Trophoblast cell (in vitro differentiated cells and primary cell): ENCODE measurements around the gene REEP3.

Experiments used
- DNase-seq, 2 donors: peaks; one replicate each; pipeline ENCODE4 v3.0.0-alpha.2; 2016
- H2AFZ ChIP-seq: 2 replicates; pipeline ENCODE4 v1.6.1; 2013; ENCODE audit warnings: low read length, moderate library complexity, mild to moderate bottlenecking; ENCODE audit not compliant: insufficient read depth, poor library complexity
- H2AK5ac ChIP-seq: 2 replicates; pipeline ENCODE4 v1.6.1; 2013; ENCODE audit warnings: mild to moderate bottlenecking, low read length
- H2BK120ac ChIP-seq: 2 replicates; pipeline ENCODE4 v1.6.1; 2013; ENCODE audit warnings: low read length, mild to moderate bottlenecking, moderate library complexity; ENCODE audit not compliant: insufficient read depth, poor library complexity
- H2BK12ac ChIP-seq: 2 replicates; pipeline ENCODE4 v1.6.1; 2013; ENCODE audit warnings: mild to moderate bottlenecking, low read length, moderate library complexity
- H2BK5ac ChIP-seq: 2 replicates; pipeline ENCODE4 v1.6.1; 2013; ENCODE audit warnings: low read length, low read depth, moderate library complexity, mild to moderate bottlenecking; ENCODE audit not compliant: poor library complexity
- H3K14ac ChIP-seq: 2 replicates; pipeline ENCODE4 v1.6.1; 2013; ENCODE audit warnings: mild to moderate bottlenecking, low read length
- H3K18ac ChIP-seq: 2 replicates; pipeline ENCODE4 v1.6.1; 2013; ENCODE audit warnings: mild to moderate bottlenecking, low read length
- H3K23ac ChIP-seq: 2 replicates; pipeline ENCODE4 v1.6.1; 2013; ENCODE audit warnings: low read length
- H3K27ac ChIP-seq: 2 replicates; pipeline ENCODE4 v1.5.1; 2013; ENCODE audit warnings: low read depth, mild to moderate bottlenecking, inconsistent platforms, low read length, moderate library complexity
- H3K27me3 ChIP-seq: 2 replicates; pipeline ENCODE4 v1.6.1; 2013; ENCODE audit warnings: inconsistent platforms, mild to moderate bottlenecking, low read length, moderate library complexity; ENCODE audit not compliant: insufficient read depth
- H3K36me3 ChIP-seq, 2 experiments: 1 replicate in 1 of 2; 2 replicates in 1 of 2; pipeline ENCODE4 v1.6.1; 2013; ENCODE audit warnings: low read length in 2 of 2, mild to moderate bottlenecking in 2 of 2, moderate library complexity in 1 of 2; ENCODE audit not compliant: insufficient read depth in 2 of 2, control insufficient read depth in 1 of 2
- H3K4ac ChIP-seq: 2 replicates; pipeline ENCODE4 v1.6.1; 2013; ENCODE audit warnings: low read depth, mild to moderate bottlenecking, low read length, moderate library complexity
- H3K4me1 ChIP-seq, 2 experiments: 1 replicate in 1 of 2; 2 replicates in 1 of 2; pipeline ENCODE4 v1.6.1; 2013; ENCODE audit warnings: low read length in 2 of 2, mild to moderate bottlenecking in 2 of 2, moderate library complexity in 1 of 2; ENCODE audit not compliant: insufficient read depth in 2 of 2, control insufficient read depth in 1 of 2
- H3K4me2 ChIP-seq: 2 replicates; pipeline ENCODE4 v1.6.1; 2013; ENCODE audit warnings: inconsistent platforms, mild to moderate bottlenecking, low read length, moderate library complexity
- H3K4me3 ChIP-seq: 2 replicates; pipeline ENCODE4 v1.5.1; 2013; ENCODE audit warnings: mild to moderate bottlenecking, low read depth, low read length, inconsistent platforms
- H3K79me1 ChIP-seq: one replicate; pipeline ENCODE4 v1.6.1; 2013; ENCODE audit warnings: low read length
- H3K79me2 ChIP-seq: 2 replicates; pipeline ENCODE4 v1.6.1; 2013; ENCODE audit warnings: low read length, mild to moderate bottlenecking; ENCODE audit not compliant: control insufficient read depth, insufficient read depth, poor library complexity
- H3K9ac ChIP-seq: 2 replicates; pipeline ENCODE4 v1.6.1; 2013; ENCODE audit warnings: mild to moderate bottlenecking, low read length
- H3K9me3 ChIP-seq: 2 replicates; pipeline ENCODE4 v1.6.1; 2013; ENCODE audit warnings: low read depth, mild to moderate bottlenecking, control low read depth, inconsistent platforms, low read length; ENCODE audit not compliant: insufficient read depth
- H4K12ac ChIP-seq: 2 replicates; pipeline ENCODE4 v1.6.1; 2013; ENCODE audit warnings: low read depth, mild to moderate bottlenecking, low read length, moderate library complexity
- H4K8ac ChIP-seq: 2 replicates; pipeline ENCODE4 v1.6.1; 2013; ENCODE audit warnings: low read depth, mild to moderate bottlenecking, low read length, moderate library complexity
- H4K91ac ChIP-seq: one replicate; pipeline ENCODE4 v1.6.1; 2013; ENCODE audit warnings: low read depth, mild to moderate bottlenecking, low read length, moderate library complexity
- WGBS: extraction: QIAGEN DNeasy Blood & Tissue Kit; methylation state at CpG from one replicate; pipeline ENCODE4 v1.1.7; 2013; ENCODE audit warnings: missing lambda C conversion rate; ENCODE audit not compliant: insufficient read length, insufficient coverage; ENCODE audit errors: extremely low coverage; 5-methylcytosine and 5-hydroxymethylcytosine counted together

Gene REEP3

GRCh38 chr10:63630085-63630930 lies 109.1 kb downstream of the REEP3 start:
- peak overlapping the region; percentile 83 for H3K14ac ChIP-seq
- peak overlapping the region; percentile 95 for H2BK5ac ChIP-seq
- H2AFZ ChIP-seq, result peak overlapping the region; percentile 87
- H3K4me3 ChIP-seq, result peak overlapping the region; percentile 70
- peaks cover 0 to 2% of the 10 kb centered on the region in 2 experiments for H3K4me1 ChIP-seq
- H3K4ac ChIP-seq, result peak overlapping the region; percentile 77
- H4K8ac ChIP-seq, result peak overlapping the region; percentile 94
- H3K18ac ChIP-seq, result peak overlapping the region; percentile 82
- H3K79me1 ChIP-seq, result peaks cover 13% of the 10 kb centered on the region
- no peaks in the 10 kb centered on the region for H3K36me3 ChIP-seq
- no peak overlapping the region for H2AK5ac ChIP-seq
- H2BK12ac ChIP-seq, result peak overlapping the region; percentile 78
- H3K9me3 ChIP-seq, result no peaks in the 10 kb centered on the region
- peak overlapping the region; percentile 88 for H4K12ac ChIP-seq
- H3K9ac ChIP-seq, result peak overlapping the region; percentile 34
- peak overlapping the region; percentile 99 for H3K27ac ChIP-seq
- no peak overlapping the region for H3K23ac ChIP-seq
- no peaks in the 10 kb centered on the region for H3K27me3 ChIP-seq
- peak; percentile 88 to 93 for DNase-seq
- peak overlapping the region; percentile 93 for H2BK120ac ChIP-seq
- WGBS, result no CpG with 5 or more reads among the region's 70 CpGs
- H3K4me2 ChIP-seq, result peak overlapping the region; percentile 65
- peaks cover 9% of the 10 kb centered on the region for H3K79me2 ChIP-seq
- peak overlapping the region; percentile 96 for H4K91ac ChIP-seq

GRCh38 chr10:63630931-63631680 lies 109.9 kb downstream of the REEP3 start:
- Histone ChIP-seq H3K9ac (peak overlapping the region; percentile 34), H3K23ac (no peak overlapping the region), H3K14ac (peak overlapping the region; percentile 75), H3K36me3 (no peaks in the 10 kb centered on the region), H2BK5ac (peak overlapping the region; percentile 63), H3K79me1 (peaks cover 13% of the 10 kb centered on the region), H4K12ac (peak overlapping the region; percentile 46), H3K27ac (peak overlapping the region; percentile 81), H2BK120ac (peak overlapping the region; percentile 33), H3K4me1 (peaks cover 0 to 2% of the 10 kb centered on the region in 2 experiments), H2AFZ (peak overlapping the region; percentile 77), H3K79me2 (peaks cover 9% of the 10 kb centered on the region), H3K4ac (peak overlapping the region; percentile 13), H3K4me3 (peak overlapping the region; percentile 64), H2BK12ac (peak overlapping the region; percentile 66), H3K18ac (peak overlapping the region; percentile 44), H4K91ac (peak overlapping the region; percentile 96), H3K4me2 (peak overlapping the region; percentile 65), H2AK5ac (no peak overlapping the region), H4K8ac (peak overlapping the region; percentile 52), H3K9me3 (no peaks in the 10 kb centered on the region), H3K27me3 (no peaks in the 10 kb centered on the region)
- DNase-seq, result no peak
- WGBS, result no CpG with 5 or more reads among the region's 19 CpGs

GRCh38 chr10:63631991-63632390 lies 110.8 kb downstream of the REEP3 start:
- no peak overlapping the region for H2BK12ac ChIP-seq
- H3K9ac ChIP-seq, result no peak overlapping the region
- WGBS, result no CpG with 5 or more reads among the region's 3 CpGs
- peaks cover 9% of the 10 kb centered on the region for H3K79me2 ChIP-seq
- no peak overlapping the region for H3K23ac ChIP-seq
- no peak overlapping the region for H3K27ac ChIP-seq
- no peak overlapping the region for H2AFZ ChIP-seq
- no peak overlapping the region for H3K4me3 ChIP-seq
- H3K79me1 ChIP-seq, result peaks cover 13% of the 10 kb centered on the region
- H3K36me3 ChIP-seq, result no peaks in the 10 kb centered on the region
- no peak overlapping the region for H3K18ac ChIP-seq
- no peaks in the 10 kb centered on the region for H3K9me3 ChIP-seq
- H3K4ac ChIP-seq, result no peak overlapping the region
- no peak overlapping the region for H4K8ac ChIP-seq
- no peak overlapping the region for H2AK5ac ChIP-seq
- H3K14ac ChIP-seq, result no peak overlapping the region
- H3K4me1 ChIP-seq, result peaks cover 0 to 2% of the 10 kb centered on the region in 2 experiments
- H2BK5ac ChIP-seq, result no peak overlapping the region
- no peak overlapping the region for H2BK120ac ChIP-seq
- H3K4me2 ChIP-seq, result no peak overlapping the region
- no peak overlapping the region for H4K12ac ChIP-seq
- peak in 1 of 2 donors; percentile 13 for DNase-seq
- H3K27me3 ChIP-seq, result no peaks in the 10 kb centered on the region
- H4K91ac ChIP-seq, result no peak overlapping the region

- Histone ChIP-seq H3K9me3 (no peaks in the 10 kb centered on the region), H3K4me3 (no peak overlapping the region), H3K23ac (no peak overlapping the region), H4K12ac (no peak overlapping the region), H3K4ac (no peak overlapping the region), H2BK12ac (no peak overlapping the region), H2BK120ac (no peak overlapping the region), H3K9ac (no peak overlapping the region), H2BK5ac (no peak overlapping the region), H3K4me2 (no peak overlapping the region), H4K8ac (no peak overlapping the region), H3K27ac (no peak overlapping the region), H3K27me3 (no peaks in the 10 kb centered on the region), H3K79me1 (peaks cover 13% of the 10 kb centered on the region), H2AK5ac (no peak overlapping the region), H2AFZ (no peak overlapping the region), H3K36me3 (no peaks in the 10 kb centered on the region), H3K18ac (no peak overlapping the region), H3K79me2 (peaks cover 9% of the 10 kb centered on the region), H4K91ac (no peak overlapping the region), H3K14ac (no peak overlapping the region), H3K4me1 (no peaks in the 10 kb centered on the region)
- peak; percentile 40 to 75 for DNase-seq
- no CpG with 5 or more reads among the region's 5 CpGs for WGBS
Observed at GRCh38 chr10:63633677-63634487, 112.7 kb downstream of the REEP3 start.
